HG03520 (cell line): ENCODE measurements around the gene HUNK.

Experiments used
- ATAC-seq: cut with Tn5 transposase; IDR thresholded peaks from one replicate; pipeline ENCODE4 v1.9.1; 2021; ENCODE audit warnings: mild to moderate bottlenecking, moderate library complexity; ENCODE audit not compliant: unreplicated experiment

Gene HUNK

GRCh38 chr21:31917108-31917507 is 44.3 kb downstream of the HUNK start:
- ATAC-seq: no peak

DNA sequence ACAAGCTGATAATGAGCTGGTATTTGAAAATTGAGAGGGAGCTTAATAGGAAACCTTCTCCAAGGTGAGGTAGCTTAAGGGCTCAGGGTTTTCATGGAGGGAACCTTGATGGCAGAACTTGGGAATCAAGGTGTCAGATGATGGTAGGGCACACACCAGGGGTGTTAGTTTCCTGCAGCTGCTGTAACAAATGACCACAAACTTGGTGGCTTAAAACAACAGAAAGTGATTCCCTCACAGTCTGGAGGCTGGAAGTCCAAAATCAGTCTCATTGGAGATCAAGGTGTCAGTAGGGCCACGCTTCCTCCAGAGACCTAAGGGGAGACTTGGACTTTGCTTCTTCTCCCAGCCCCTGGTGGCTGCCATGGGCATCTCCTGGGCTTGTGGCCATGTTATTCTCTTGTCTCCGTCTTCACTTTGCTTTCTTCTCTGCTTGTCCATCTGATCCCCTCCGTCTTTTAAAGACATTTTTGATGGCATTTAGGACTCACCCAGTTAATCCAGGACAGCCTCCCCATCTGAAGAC is 45.5 kb downstream of the HUNK start:
- ATAC-seq: no peak

DNA sequence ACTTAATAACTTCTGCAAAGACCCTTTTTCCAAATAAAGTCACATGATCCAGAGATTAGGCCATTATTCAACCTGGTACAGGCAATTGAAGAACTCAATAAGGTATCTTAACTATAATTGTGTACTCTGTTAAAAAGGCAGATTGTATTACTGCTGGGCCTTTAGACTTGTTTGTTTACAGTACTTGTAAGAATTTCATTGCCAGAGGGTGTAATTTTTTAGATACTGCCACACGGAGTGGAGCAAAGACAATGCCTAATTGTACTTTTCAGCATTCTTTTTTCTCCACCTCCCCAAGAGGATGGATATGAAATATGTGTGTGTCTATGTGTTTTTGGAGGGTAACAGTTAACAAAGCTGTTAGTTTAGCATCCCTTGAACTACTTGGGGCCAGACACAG is 47.5 kb downstream of the HUNK start:
- ATAC-seq: no peak

DNA sequence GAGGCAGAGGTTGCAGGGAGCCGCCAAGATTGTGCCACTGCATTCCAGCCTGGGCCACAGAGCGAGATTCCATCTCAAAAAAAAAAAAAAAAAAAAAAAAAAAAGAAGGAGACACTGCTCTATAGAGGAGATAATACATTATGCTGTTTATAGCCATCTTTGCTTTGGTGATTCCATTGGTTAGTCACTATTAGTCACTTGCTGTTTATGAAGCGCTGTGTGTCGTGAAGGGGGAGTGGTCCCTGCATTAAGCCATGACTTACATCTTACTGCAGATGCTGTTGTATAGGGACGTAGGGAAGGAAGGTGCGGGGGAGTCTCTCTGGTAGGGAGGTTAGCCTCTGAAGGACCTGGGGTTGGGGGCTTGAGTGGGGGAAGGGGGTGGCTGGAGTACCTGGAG is 48.3 kb downstream of the HUNK start:
- ATAC-seq: no peak

DNA sequence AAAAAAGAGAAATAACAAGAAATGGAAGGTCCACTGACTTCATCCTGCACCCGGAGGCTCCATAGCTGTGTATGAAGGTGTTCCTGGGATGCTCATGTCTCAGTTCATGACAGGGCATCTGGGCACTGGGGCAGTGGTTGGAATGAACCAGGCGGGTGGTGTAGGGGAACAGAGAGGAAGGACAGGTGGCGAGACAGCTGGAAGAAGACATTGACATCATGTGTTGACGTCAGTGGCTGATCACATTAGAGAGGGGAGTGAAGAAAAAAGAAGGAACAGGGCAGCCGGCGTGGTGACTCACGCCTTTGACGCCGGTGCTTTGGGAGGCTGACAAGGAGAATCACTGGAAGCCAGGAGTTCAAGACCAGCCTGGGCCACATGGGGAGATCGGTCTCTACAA is 50.1 kb downstream of the HUNK start:
- no peak for ATAC-seq

DNA sequence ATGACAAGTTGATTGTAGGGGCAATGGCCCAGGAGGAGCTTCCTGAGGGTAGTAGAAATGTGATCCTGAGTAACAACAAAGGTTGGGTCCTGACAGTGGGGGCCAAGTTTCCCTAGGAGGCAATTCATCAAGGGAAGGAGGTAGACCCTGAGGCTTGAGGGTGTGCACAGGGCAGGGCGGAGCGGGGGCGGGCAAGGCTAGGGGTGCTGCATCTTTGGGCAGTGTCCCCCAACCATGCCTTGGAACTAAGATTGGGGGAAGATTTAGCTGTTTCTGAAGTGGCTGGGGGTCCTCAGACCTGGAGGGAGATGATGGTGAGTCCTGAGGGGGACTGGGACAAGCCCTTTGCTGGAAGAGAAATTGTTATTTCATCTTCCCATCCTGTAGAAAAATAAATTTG is 50.9 kb downstream of the HUNK start:
- ATAC-seq: no peak

GRCh38 chr21:31924548-31924947 is 51.7 kb downstream of the HUNK start:
- no peak for ATAC-seq

DNA sequence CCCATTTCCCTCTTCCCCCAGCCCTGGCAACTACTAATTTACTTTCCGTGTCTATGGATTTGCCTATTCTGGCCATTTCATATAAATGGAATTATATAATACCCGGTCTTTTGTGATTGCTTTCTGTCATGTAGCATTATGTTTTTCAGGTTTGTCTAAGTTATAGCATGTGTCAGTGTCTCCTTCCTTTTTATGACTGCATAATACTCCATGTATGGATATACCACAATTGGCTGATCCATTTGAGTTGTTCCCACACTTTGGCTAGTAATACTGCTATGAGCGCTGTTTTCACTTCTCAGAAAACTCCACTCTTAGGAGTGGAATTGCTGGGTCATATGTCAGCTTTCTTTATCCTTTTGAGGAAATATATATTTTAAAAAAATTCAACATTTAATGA is 53.7 kb downstream of the HUNK start:
- no peak for ATAC-seq

GRCh38 chr21:31927689-31928353 is 55.0 kb downstream of the HUNK start:
- ATAC-seq: no peak

- ATAC-seq: no peak
These were observed 55.8 kb downstream of the HUNK start for GRCh38 chr21:31928656-31929055.

- no peak for ATAC-seq
These were observed 56.7 kb downstream of the HUNK start for GRCh38 chr21:31929548-31929947.

DNA sequence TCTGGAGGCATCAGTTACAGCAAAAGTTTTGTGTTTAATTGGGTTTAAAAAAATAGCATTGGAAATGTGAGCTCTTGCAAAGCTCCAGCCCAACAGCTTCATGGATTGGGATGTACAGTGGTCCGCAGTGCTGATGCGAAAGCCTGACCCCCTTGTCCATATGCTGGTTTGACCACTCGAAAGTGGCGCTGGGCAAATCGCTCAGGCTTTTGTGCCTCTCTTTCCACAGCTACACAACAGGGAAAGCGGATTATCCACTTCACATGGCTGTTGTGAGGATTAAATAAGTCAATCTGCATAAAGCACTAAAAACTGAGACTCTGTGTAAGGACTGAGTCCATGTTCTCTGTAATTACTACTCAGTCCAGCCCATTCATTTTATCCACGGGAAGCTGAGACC is 57.2 kb downstream of the HUNK start:
- no peak for ATAC-seq

DNA sequence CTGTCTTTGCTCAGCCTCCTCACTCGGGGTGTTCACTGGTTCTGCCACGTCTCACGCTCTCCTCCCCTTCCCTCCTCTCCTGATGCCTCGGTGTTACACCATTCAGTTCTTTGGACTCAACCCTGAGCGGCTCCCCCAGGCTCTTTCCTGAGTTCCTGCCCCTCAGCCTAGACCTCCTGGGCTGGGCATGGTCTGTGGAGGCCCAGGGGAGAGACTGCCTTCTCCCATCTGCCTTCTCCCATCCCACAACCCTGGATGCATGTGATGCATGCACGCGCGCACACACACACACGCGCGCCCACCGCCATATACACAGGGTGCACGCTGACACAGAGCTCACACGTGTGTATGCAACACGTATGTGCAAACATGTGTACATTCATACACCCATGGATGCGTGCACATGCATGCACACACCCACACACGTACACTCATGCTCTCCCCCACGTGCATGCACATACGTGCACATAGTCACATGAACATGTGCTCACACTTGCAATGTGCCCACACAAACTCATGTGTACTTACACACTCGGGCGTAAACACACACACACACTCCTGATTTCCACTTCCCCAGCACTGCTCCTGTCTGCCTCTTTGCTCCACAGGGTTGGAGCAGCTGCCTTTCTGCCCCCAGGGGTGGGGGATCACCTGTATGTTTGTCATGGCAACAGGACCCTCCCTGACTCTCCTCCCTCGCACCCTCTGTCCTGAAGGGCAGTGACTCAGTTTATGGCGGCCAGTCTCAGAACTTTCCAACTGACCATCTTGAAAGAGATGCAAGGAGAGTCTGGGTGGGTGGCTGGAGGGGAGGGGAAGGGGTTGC is 59.0 kb downstream of the HUNK start:
- no peak for ATAC-seq

GRCh38 chr21:31932470-31932764 is 59.6 kb downstream of the HUNK start:
- ATAC-seq: no peak

- no peak for ATAC-seq
These were observed 64.5 kb downstream of the HUNK start for GRCh38 chr21:31937303-31937702.

- ATAC-seq: no peak
These were observed 65.8 kb downstream of the HUNK start for GRCh38 chr21:31938330-31939301.

DNA sequence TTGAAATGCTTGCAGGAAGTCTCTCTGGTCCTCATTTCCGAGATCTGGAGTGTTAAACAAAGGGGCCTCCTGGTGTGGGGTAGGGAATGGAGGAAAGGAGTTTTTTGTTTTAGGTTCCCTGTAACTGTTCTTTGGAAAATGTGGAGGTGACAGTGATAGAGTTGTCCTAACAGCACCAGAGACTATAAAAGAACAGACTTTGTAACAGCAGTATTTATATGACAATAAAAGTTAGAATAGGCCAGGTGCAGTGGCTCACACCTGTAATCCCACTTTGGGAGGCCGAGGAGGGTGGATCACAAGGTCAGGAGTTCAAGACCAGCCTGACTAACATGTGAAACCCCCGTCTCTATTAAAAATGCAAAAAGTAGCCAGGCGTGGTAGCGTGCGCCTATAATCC is 68.9 kb downstream of the HUNK start:
- no peak for ATAC-seq

DNA sequence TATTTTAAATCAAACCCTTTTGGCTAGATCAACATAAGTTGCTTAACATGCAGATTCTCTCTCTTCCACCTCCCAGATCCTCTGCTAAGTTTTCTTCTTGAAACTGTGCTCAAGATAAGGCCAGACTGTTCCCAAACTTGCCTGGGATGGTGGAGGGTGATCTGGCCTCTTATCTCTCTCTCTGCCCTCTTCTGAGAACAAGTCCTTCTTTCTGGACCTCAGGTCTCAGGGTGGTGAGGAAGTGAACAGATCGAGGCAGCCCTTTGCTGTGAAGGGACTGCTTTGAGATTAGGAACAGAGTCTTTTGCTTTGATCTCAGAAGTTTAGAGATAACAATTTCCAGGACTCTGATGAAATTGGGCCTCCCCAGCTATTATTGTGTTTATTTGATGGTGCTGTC is 70.7 kb downstream of the HUNK start:
- ATAC-seq: no peak

DNA sequence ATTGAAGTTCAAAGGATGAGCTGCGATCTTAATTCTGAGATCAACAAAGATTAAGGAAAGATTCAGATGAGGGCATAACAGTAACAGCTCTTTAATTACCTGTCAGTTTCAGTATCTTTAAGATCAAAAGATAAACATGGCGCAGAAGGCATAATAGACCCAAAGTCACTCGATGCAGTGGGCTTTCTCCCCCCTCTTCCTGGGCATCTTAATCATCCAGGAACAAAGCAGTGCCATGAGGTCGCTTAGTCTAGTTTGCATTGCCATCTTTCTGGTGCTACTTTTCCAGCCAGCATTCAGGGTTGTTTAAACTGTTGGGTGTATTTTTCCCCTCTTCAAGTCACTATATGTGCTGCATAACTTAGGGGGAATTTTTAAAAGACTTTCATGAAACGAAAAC is 72.3 kb downstream of the HUNK start:
- ATAC-seq: no peak

DNA sequence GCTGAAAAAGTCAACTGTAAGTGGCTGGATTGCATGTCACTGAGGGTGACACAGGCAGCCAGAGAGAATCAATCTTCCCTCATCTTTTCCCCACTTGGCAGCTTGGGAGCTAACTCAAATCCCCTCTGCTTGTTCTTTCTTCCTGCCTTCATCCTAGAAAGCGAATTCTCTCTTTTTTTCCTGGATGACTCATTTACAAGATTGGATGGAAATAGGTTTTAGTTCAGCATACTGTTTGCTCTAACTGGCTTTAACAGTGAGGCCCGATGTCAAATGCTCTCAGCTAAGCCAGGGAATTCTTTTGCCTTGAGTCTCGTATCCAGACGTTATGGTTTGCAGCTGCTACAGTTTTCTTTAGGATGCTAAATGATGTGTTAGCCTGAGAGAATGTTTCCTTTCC is 72.7 kb downstream of the HUNK start:
- ATAC-seq: no peak

DNA sequence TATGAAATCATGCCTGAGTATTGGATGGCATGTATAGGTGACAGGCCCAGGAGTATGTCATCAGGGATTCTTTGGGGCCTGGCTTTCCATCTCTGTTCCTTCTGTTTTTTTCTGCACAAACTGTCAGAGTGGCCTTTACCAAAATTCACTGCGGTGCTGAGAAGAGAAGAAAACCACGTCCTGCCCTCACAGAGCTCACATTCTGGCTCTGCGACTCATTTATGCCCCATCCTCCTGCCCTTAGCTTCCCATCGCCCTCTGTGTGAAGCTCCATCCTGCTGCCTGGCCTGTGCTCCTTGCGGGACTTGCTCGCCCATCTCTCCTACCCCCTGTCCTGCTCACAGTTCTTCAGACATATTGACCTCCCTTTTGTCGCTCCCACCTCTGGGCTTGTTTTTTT is 73.4 kb downstream of the HUNK start:
- no peak for ATAC-seq
